Testis (tissue), 2 donors: Measurements from ENCODE around the gene ZNF438.

Experiments
- POLR2A ChIP-seq: fragments of 450-650 bp; IDR thresholded peaks from one replicate; pipeline ENCODE4 v1.6.1; 2017; ENCODE audit warnings: antibody characterized with exemption, mild to moderate bottlenecking, moderate library complexity
- TF ChIP-seq, protein P1 (sequence below), 3 experiments: fragments of 450-650 bp in 2 of 3; fragments of 200-600 bp in 1 of 3; sonication (generic) in 1 of 3; IDR thresholded peaks; one replicate each; pipeline ENCODE4 v1.5.1; 2016 to 2019; ENCODE audit warnings: antibody characterized with exemption in 3 of 3, mild to moderate bottlenecking in 2 of 3, moderate library complexity in 1 of 3

DNA sequence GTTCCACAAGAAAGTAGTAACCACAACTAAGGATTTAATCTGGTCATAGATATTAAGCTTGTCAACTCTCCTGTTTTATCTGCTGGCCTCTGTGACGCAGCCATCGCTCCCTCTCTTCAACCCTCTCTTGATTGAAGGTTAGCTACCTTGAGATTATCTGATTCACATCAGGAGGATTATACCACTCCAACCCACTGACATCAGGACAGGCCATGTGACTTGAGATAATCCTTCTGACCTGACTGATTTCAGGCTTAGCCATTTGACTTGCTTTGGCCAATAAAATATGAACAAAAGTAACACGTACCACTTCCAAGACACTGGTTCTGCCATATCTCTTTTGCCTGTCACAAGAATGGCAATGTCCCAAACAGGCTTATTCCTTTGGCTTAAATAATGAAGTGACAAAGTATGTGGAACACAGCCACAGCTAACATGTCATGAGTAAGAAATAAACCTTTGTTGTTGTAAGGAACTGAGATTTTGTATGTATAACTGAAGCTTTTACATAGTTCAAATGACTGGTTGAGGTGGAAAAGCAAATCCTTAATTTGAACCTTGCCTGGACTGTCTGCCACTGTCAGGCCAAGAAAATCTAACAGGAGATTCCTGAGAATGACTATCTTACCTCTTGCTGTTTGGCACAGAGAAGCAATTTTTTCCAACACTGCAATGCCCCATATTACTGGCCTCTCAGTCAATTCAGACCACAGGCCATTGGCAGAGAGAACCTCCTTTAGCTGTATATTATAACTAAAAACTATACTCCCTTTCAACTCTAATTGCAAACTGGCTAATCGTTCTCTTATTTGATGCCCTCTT is 13.9 kb downstream of the ZNF438 start:
- no peak for TF ChIP-seq POLR2A
- TF ChIP-seq, protein P1, sequence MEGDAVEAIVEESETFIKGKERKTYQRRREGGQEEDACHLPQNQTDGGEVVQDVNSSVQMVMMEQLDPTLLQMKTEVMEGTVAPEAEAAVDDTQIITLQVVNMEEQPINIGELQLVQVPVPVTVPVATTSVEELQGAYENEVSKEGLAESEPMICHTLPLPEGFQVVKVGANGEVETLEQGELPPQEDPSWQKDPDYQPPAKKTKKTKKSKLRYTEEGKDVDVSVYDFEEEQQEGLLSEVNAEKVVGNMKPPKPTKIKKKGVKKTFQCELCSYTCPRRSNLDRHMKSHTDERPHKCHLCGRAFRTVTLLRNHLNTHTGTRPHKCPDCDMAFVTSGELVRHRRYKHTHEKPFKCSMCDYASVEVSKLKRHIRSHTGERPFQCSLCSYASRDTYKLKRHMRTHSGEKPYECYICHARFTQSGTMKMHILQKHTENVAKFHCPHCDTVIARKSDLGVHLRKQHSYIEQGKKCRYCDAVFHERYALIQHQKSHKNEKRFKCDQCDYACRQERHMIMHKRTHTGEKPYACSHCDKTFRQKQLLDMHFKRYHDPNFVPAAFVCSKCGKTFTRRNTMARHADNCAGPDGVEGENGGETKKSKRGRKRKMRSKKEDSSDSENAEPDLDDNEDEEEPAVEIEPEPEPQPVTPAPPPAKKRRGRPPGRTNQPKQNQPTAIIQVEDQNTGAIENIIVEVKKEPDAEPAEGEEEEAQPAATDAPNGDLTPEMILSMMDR (IDR thresholded peaks at IDR 0.05): no peak
